SW480 (cell line): ENCODE data around the gene COMMD10.
A peak's percentile ranks its signal among the peaks of the same experiment; 100 is the strongest.
"Not testable (repeated sequence)": the region's sequence is repeated elsewhere in the genome, so short reads cannot be mapped to it uniquely, and the experiment has no call there.

Experiments
- DNase-seq: peaks from one replicate; pipeline ENCODE4 v3.0.0-alpha.2; 2016; ENCODE audit warnings: low spot score

COMMD10 gene

GRCh38 chr5:116084871-116085715, at the start of gene COMMD10:
COMMD10 (plus strand) TSS chr5:116085025.
- peak; percentile 91 for DNase-seq

GRCh38 chr5:116035123-116035522, 49.7 kb upstream of the COMMD10 start:
- no peak for DNase-seq

DNA sequence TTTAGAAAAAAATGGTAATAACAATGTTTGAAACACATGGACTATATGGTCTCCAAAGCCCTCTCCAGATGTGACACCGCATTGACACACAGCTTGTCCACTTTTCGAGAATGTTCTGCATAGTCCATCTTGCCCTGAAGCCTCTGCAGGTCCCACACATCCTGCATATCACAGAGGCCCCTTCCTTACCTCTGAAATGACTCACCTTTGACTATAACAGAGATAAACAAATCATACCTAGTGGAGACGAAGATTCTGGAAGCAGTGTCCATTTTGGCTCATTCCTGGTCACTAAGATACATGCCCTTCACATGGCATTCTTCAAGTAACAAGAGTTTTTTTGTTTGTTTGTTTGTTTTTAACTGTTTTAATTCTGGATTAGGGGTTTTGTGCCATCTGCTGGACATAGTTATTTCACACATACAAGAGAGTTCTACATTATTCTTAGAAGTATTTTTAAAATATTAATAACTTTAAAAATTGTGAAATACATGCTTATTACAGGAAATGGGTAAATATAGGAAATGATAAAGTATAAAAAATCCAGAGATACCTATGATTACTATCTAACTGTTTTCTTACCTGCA, 47.5 kb upstream of the COMMD10 start:
- peak; percentile 17 for DNase-seq

- no peak for DNase-seq
Measured at GRCh38 chr5:116038817-116039216, 46.0 kb upstream of the COMMD10 start.

GRCh38 chr5:116042375-116042774, 42.5 kb upstream of the COMMD10 start:
- DNase-seq, result no peak

DNA sequence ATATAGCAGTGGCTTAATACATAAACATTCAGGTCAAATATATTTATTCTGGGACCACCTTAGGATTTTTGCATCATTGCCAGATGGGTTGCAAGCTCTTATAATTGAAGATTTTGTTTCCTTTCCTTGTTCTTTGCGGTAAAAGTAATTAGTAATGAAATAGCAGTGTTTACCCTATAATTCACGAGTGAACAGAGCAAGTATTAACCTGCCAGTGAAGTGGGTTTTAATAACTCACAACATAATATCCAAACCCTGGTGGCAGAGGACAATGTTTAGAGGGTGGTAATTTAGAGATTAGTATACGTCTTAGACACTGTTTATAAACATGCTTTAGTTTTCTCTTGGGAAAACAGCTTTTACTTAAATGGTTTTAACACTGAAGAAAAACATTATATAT, 40.8 kb upstream of the COMMD10 start:
- DNase-seq, result no peak

GRCh38 chr5:116045821-116046220, 39.0 kb upstream of the COMMD10 start:
- DNase-seq, result peak; percentile 33

- peak; percentile 69 for DNase-seq
Measured at GRCh38 chr5:116046261-116046660, 38.6 kb upstream of the COMMD10 start.

- DNase-seq, result no peak
Measured at GRCh38 chr5:116046823-116047222, 38.0 kb upstream of the COMMD10 start.

GRCh38 chr5:116058346-116058936, 26.4 kb upstream of the COMMD10 start:
- DNase-seq, result no peak

DNA sequence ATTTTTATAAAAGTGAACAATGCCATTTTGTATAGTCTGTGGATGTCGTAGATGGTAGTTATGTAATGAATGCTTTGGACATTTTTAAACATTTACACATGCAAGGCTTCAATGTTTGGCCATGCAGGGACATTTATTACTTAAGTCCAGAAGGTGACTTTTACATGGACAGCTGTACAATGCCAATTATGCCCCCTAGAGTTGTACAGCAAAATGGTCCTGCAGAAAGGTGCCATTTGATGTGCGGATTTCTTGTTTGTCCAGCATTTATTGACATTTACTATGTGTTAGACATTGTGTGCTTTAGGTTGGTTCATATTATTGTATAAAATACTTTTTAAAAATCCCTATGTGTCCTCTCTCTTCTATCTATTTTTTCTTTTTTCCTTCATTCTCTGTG, 22.5 kb upstream of the COMMD10 start:
- no peak for DNase-seq

GRCh38 chr5:116063950-116064349, 20.9 kb upstream of the COMMD10 start:
- peak; percentile 35 for DNase-seq

GRCh38 chr5:116068028-116068632, 16.7 kb upstream of the COMMD10 start:
- DNase-seq, result peak; percentile 41

DNA sequence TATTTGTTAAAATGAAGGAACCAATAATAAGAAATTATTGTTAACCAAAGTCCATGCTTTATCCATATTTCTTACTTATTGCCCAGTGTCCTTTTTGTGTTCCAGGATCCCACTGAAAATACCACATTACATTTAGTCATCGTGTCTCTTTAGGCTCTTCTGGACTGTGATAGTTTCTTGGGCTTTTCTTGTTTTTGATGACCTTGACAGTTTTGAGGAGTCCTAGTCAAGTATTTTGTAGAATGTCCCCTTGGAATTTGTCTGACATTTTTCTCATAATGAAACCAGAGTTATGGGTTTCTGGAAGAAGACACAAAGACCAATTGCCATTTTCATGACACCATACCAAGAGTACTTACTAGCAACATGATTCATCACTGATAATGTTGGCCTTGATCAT, 13.6 kb upstream of the COMMD10 start:
- DNase-seq, result no peak

- DNase-seq, result peak; percentile 45
Measured at GRCh38 chr5:116075191-116075831, 9.5 kb upstream of the COMMD10 start.

DNA sequence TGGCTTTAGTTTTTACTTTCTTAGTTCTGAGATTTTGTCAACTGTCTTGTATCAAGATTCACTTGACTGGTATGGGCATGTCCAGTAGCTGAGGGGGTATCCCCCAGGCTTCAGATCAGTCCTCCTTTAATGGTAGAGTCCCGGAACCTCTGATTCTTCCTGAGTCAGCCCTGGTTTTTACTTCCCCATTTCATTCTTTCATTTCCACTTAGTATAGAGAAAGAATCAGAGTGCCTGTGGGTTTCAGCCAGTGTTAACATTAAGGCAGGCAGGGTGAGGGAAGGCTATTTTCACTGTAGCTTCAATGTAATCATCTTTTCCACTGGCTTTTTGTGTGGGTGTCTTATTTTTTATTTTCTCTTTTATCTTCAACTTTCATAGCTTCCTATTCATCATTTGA, 8.3 kb upstream of the COMMD10 start:
- no peak for DNase-seq

DNA sequence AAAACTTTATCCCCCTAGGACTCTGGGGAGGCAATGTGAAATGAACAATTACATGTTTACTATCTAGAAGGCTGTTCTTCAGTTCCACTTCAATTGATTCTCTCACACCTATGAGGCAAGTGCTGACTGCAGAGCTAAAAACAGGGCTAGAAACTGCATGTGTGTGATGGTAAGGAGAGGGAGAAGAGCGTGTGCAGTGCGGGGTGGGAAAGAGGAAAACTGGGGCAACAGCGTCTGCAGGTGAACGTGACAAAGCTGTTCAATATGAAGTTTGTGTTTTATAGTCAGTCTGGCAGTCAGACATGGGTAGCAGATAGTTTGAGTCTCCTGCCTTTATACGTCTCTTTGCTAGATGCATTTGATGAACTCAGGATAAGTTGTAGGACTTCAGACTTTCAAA, 6.6 kb upstream of the COMMD10 start:
- DNase-seq, result no peak

DNA sequence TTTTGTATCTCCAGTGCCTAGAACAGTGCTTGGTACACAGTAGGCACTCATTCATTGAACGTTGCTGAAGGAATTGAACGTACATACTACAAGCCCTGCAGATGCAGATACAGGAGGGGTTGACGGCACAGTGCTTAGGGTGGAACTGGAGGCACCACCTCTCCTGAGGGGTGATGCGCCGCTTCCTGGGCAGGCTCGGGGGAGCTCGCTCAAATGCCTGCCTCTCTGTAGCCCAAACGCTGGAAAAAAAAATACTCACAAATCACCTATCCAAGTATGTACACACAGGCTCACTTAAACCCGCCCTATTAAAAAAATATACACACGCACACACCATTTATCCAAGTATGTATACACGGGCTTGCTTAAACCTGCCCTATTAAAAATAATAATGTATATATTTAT, 536 bp upstream of the COMMD10 start:
- peak; percentile 62 for DNase-seq

DNA sequence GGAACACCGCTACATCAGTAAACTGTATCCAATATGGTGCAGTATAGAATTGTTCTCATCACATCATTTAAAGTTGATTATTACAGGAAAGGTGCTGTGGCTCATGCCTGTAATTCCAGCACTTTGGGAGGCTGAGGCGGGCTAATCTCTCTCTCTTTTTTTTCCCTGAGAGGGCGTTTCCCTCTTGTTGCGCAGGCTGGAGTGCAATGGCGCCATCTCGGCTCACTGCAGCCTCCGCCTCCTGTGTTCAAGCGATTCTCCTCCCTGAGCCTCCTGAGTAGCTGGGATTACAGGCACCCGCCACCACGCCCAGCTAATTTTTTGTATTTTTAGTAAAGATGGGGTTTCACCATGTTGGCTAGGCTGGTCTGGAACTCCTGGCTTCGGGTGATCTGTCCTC, 1.5 kb downstream of the COMMD10 start:
- not testable (repeated sequence) for DNase-seq

DNA sequence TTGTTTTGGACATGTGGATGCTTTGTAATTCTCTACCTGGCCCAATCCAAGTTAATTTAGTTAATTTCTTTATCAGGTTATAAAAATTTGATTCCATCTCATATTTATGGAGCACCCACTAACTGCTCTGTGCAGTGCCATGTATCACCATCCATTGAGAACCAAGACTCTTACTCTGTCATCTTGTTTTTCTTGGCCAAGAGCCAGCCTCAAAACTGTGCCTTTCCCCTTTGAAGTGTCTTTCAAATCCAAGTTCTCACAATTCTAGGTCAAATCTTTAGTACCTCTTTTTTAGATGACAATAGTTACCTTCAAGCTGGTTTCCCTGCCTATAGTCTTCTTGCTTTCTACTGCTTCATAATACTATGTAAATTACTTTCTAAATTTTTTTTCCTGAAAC, 3.2 kb downstream of the COMMD10 start:
- no peak for DNase-seq

DNA sequence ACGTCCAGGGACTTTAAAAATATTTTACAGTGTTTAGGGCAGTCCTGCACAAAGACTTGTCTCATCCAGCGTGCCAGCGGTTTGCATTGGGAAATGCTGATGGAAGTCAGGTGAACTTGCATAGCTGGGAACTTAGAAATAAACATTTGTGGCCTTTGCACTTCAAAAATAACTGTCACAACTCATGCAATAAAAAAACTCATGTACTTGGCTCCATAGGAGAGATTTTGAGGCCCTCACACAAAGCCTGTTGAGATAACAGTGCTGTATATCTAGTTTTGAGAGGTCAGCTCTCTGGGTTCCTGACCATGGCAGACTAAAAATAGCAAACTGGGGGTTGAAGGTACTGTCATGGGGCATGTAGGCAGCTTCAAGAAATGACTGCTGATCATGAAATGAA, 5.5 kb downstream of the COMMD10 start:
- DNase-seq, result no peak

GRCh38 chr5:116091416-116091815, 6.6 kb downstream of the COMMD10 start:
- no peak for DNase-seq
